ENCODE measurements around the gene PXMP2. TPM values are rescaled to one million over a fixed set of nuclear protein-coding genes. Genes with fewer than 3 reads are reported as not detected.

The PXMP2 gene
- 10 to 100 TPM; 32.6 to 33.2 TPM for total RNA-seq

DNA sequence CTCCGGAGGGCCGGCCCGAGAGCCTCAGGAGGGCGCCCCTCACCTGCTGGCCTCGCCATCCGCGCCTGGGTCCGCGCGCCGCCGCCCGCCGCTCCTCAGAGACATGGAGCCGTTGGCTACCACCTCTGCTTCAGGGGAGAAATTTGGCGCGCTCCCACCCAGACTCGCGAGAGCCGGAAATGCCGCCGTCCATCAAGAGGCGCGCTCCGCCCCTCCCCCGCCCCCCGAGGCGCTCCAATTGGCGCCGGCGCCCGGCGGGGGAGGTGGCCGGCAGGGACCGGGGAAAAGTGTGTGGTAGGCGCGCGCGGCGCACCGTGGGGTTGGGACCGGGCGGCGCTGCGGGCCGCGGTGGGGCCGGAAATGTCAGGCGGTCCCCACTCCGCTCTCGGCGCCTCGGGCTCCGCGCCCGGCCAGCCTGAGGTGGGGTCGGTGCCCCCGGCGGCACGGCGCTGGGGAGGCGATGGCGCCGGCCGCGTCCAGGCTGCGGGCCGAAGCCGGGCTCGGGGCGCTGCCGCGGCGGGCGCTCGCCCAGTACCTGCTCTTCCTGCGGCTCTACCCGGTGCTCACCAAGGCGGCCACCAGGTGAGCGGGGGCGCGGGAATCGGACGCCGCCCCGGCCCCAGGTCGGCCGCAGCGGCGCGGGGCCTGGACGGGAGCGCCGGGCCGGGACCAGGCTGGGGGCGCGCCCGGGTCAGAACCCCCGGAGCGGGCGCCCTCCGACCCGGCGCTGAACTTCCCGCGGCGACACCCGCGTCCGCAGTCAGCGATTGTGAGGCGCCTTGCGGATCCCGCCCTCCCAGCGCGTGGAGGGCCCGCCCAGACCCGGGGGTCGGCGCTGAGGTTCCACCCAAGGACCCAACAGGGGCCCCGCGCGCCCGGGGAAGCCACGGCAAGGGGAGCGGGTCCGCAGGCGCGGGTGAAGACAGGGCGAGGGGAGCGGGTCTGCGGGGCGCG lies at the start of gene PXMP2, which contains the start of gene POLE:
TSS of gene PXMP2 (plus strand) at position 377 of the 954 bp plus-strand sequence. CDS start at position 461, 84 bp downstream.
TSS of gene POLE (minus strand) at position 132 of the 954 bp plus-strand sequence. CDS start at position 105, 27 bp downstream.

DNA sequence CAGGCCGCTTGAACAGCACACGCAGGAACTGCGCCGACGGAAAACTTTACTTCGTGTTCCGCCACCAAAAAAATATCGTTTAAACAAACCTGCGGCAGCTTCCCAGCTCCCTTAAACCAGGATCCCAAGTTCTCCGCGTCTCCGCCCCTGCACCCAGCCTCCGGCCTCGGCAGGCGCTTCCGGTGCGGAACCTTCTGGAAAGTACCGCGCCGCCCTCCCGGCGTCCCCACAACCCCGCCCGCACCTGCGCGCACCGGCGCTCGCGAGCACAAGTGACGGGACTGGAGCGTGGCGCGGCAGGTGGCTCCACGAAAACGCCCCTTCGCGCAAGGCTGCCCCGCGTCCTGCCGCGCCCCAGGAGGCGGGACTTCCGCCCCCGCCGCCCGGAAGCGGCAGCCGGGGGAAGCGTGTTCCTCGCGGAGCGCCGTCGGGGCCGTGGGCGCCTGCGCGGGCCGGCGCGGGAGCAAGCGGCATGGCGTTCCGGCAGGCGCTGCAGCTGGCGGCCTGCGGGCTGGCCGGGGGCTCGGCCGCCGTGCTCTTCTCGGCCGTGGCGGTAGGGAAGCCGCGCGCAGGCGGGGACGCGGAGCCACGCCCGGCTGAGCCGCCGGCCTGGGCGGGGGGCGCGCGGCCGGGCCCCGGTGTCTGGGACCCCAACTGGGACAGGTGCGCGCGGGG lies 23.2 kb downstream of the PXMP2 start, which contains the start of gene PGAM5:
TSS of gene PGAM5 (plus strand) at position 438 of the 675 bp plus-strand sequence. CDS start at position 473, 35 bp downstream.

Other genes with a start within 250 kb of the PXMP2 start
- 10 to 100 TPM; 54.2 to 62.4 TPM for gene FBRSL1, start 197.4 kb upstream of the PXMP2 start, total RNA-seq
- gene LRCOL1, start 77.0 kb upstream of the PXMP2 start, total RNA-seq, result not detected
- not detected for gene P2RX2, start 68.8 kb upstream of the PXMP2 start, total RNA-seq
- gene POLE, start 245 bp upstream of the PXMP2 start, total RNA-seq, result 100 to 1,000 TPM; 118 to 132 TPM
- gene PGAM5, start 23.3 kb downstream of the PXMP2 start, total RNA-seq, result 10 to 100 TPM; 36.9 to 38.8 TPM
- 10 to 100 TPM; 77.1 to 86.1 TPM for gene ANKLE2, start 74.2 kb downstream of the PXMP2 start, total RNA-seq
- 10 to 100 TPM; 51.1 to 52.2 TPM for gene GOLGA3, start 141.3 kb downstream of the PXMP2 start, total RNA-seq
- 10 to 100 TPM; 88.5 to 93.7 TPM for gene CHFR, start 200.0 kb downstream of the PXMP2 start, total RNA-seq

All from activated naive CD4-positive, alpha-beta T cell treated with anti-CD3 and anti-CD28 coated beads, Interleukin-2, amount 10 ng/mL, durations not matched to agents 5 hours and 36 hours (primary cell).